ENCODE results near the gene PHF12.

- TF ChIP-seq, protein P1, sequence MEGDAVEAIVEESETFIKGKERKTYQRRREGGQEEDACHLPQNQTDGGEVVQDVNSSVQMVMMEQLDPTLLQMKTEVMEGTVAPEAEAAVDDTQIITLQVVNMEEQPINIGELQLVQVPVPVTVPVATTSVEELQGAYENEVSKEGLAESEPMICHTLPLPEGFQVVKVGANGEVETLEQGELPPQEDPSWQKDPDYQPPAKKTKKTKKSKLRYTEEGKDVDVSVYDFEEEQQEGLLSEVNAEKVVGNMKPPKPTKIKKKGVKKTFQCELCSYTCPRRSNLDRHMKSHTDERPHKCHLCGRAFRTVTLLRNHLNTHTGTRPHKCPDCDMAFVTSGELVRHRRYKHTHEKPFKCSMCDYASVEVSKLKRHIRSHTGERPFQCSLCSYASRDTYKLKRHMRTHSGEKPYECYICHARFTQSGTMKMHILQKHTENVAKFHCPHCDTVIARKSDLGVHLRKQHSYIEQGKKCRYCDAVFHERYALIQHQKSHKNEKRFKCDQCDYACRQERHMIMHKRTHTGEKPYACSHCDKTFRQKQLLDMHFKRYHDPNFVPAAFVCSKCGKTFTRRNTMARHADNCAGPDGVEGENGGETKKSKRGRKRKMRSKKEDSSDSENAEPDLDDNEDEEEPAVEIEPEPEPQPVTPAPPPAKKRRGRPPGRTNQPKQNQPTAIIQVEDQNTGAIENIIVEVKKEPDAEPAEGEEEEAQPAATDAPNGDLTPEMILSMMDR (conservative IDR thresholded peaks at IDR 0.05 in 1 of 2, IDR thresholded peaks at IDR 0.05 in 1 of 2; ENCODE audit: low read depth in 1 of 2, low read length in 2 of 2) = no peak
- TF ChIP-seq EZH2 (IDR thresholded peaks at IDR 0.05; ENCODE audit: low read length, missing control alignments) = no peak
Measured at GRCh38 chr17:28910534-28910933, 40.8 kb downstream of the PHF12 start.
